GM23338 (cell line): ENCODE results near the gene RMND5A. TPM values are rescaled to one million over a fixed set of nuclear protein-coding genes. Genes with fewer than 3 reads are reported as not detected.

Experiments
- ATAC-seq: fragments of 200-7000 bp; cut with Tn5 transposase; 3 replicates; pipeline ENCODE4 v1.9.1; 2020
- DNase-seq: peaks from one replicate; pipeline ENCODE4 v3.0.0-alpha.2; 2015; ENCODE audit warnings: low spot score
- H2AFZ ChIP-seq: fragments of 200-600 bp; sonication (generic); 2 replicates; pipeline ENCODE4 v1.8.0; 2016; ENCODE audit warnings: antibody characterized with exemption, mild to moderate bottlenecking, moderate library complexity
- H3F3A ChIP-seq: fragments of 200-600 bp; sonication (generic); replicated peaks from 2 replicates; pipeline ENCODE4 v1.8.0; 2017; ENCODE audit warnings: antibody characterized with exemption, mixed run types, low read depth
- H3K27ac ChIP-seq: fragments of 200-600 bp; sonication (generic); 2 replicates; pipeline ENCODE4 v1.6.1; 2016; ENCODE audit warnings: low read depth
- H3K27me3 ChIP-seq: fragments of 200-600 bp; sonication (generic); 2 replicates; pipeline ENCODE4 v1.8.0; 2016; ENCODE audit warnings: mild to moderate bottlenecking, mixed run types, moderate library complexity; ENCODE audit not compliant: insufficient read depth
- H3K36me3 ChIP-seq: fragments of 200-600 bp; sonication (generic); 2 replicates; pipeline ENCODE4 v1.8.0; 2016; ENCODE audit warnings: mild to moderate bottlenecking; ENCODE audit not compliant: insufficient read depth
- H3K4me1 ChIP-seq: fragments of 200-600 bp; sonication (generic); 2 replicates; pipeline ENCODE4 v1.8.0; 2016; ENCODE audit warnings: mild to moderate bottlenecking, moderate library complexity; ENCODE audit not compliant: insufficient read depth
- H3K4me2 ChIP-seq: fragments of 200-600 bp; sonication (generic); 2 replicates; pipeline ENCODE4 v1.7.1; 2017; ENCODE audit warnings: mixed run types
- H3K4me3 ChIP-seq: fragments of 200-600 bp; sonication (generic); 2 replicates; pipeline ENCODE4 v1.6.1; 2016; ENCODE audit warnings: mixed run types
- H3K79me2 ChIP-seq: fragments of 200-600 bp; sonication (generic); replicated peaks from 2 replicates; pipeline ENCODE4 v1.8.0; 2017; ENCODE audit warnings: mild to moderate bottlenecking; ENCODE audit not compliant: insufficient read depth
- H3K9me2 ChIP-seq: fragments of 200-600 bp; sonication (generic); 2 replicates; pipeline ENCODE4 v1.8.0; 2017; ENCODE audit not compliant: insufficient read depth
- H4K20me1 ChIP-seq: fragments of 200-600 bp; sonication (generic); replicated peaks from 2 replicates; pipeline ENCODE4 v1.8.0; 2017; ENCODE audit warnings: mild to moderate bottlenecking; ENCODE audit not compliant: insufficient read depth
- H3K27ac Mint-ChIP-seq: 2 replicates; pipeline ENCODE4 v1.8.0; 2020; ENCODE audit warnings: inconsistent platforms, mild to moderate bottlenecking, moderate library complexity, mixed read lengths
- H3K27me3 Mint-ChIP-seq: 3 replicates; pipeline ENCODE4 v1.8.0; 2022; ENCODE audit warnings: low read depth, mild to moderate bottlenecking, moderate library complexity, mixed read lengths, inconsistent platforms; ENCODE audit not compliant: insufficient read depth, poor library complexity
- H3K36me3 Mint-ChIP-seq: 3 replicates; pipeline ENCODE4 v1.8.0; 2021; ENCODE audit warnings: low read depth, mild to moderate bottlenecking, inconsistent platforms, moderate library complexity, mixed read lengths
- H3K4me1 Mint-ChIP-seq: 3 replicates; pipeline ENCODE4 v1.8.0; 2020; ENCODE audit warnings: mild to moderate bottlenecking, inconsistent platforms, mixed read lengths
- H3K4me3 Mint-ChIP-seq: 3 replicates; pipeline ENCODE4 v1.8.0; 2021; ENCODE audit warnings: moderate library complexity, mild to moderate bottlenecking, inconsistent platforms, mixed read lengths
- H3K9me3 Mint-ChIP-seq: 3 replicates; pipeline ENCODE4 v1.8.0; 2020; ENCODE audit warnings: moderate library complexity, mild to moderate bottlenecking, inconsistent platforms, mixed read lengths
- CREB1 ChIP-seq: fragments of 250-450 bp; sonication (Bioruptor Pico); IDR thresholded peaks from 2 replicates; pipeline ENCODE4 v1.5.0; 2020; ENCODE audit warnings: low read depth, mild to moderate bottlenecking, moderate library complexity
- CTCF ChIP-seq, 2 experiments: fragments of 200-600 bp in 1 of 2; sonication (generic) in 1 of 2; conservative IDR thresholded peaks; 2 replicates each; pipeline versions ENCODE4 v1.5.1 to v1.6.1; 2016 to 2017; ENCODE audit warnings: antibody characterized with exemption in 2 of 2, low read depth in 2 of 2, mild to moderate bottlenecking in 2 of 2, moderate library complexity in 1 of 2
- EZH2 ChIP-seq: fragments of 200-600 bp; sonication (generic); IDR thresholded peaks from one replicate; pipeline ENCODE4 v1.8.0; 2017; ENCODE audit warnings: antibody characterized with exemption, mild to moderate bottlenecking, low read depth; ENCODE audit not compliant: unreplicated experiment
- NANOG ChIP-seq: IDR thresholded peaks from 2 replicates; pipeline ENCODE4 v1.6.1; 2016; ENCODE audit warnings: antibody characterized with exemption, borderline replicate concordance
- REST ChIP-seq: IDR thresholded peaks from one replicate; pipeline ENCODE4 v1.6.1; 2018; ENCODE audit warnings: antibody characterized with exemption; ENCODE audit not compliant: unreplicated experiment
- STAT1 ChIP-seq: IDR thresholded peaks from one replicate; pipeline ENCODE4 v1.6.1; 2016; ENCODE audit warnings: antibody characterized with exemption; ENCODE audit not compliant: unreplicated experiment
- ZNF331 ChIP-seq: fragments of 250-450 bp; sonication (Bioruptor Pico); IDR thresholded peaks from 2 replicates; pipeline ENCODE4 v1.5.0; 2020; ENCODE audit warnings: low read depth, mild to moderate bottlenecking, moderate library complexity
- polyA plus RNA-seq: library from polyadenylated mRNA; unstranded; fragments of >200 nt; fragmentation: Nextera tagmentation; extraction: Ambion mirVana; gene quantifications from 2 replicates; pipeline ENCODE4 v1.2.1, GENCODE V29; 2016
- total RNA-seq: library from RNA; depleted of rRNA; stranded (reverse); fragments of >200 nt; shearing (Covaris generic); gene quantifications from 2 replicates; pipeline ENCODE4 v1.2.3, GENCODE V29; 2014

The RMND5A gene
- total and polyA plus RNA-seq, 2 experiments from 2014 or later: 24.0 to 87.9 TPM

GRCh38 chr2:86686460-86686859, 33.6 kb upstream of the RMND5A start (continued):
- no peak for TF ChIP-seq REST
- TF ChIP-seq CREB1 (CRISPR knock-in tag): no peak

- H3K4me3 Mint-ChIP-seq: no peak overlapping the region
- TF ChIP-seq REST: no peak
- no peak for TF ChIP-seq CTCF (conservative IDR thresholded peaks at IDR 0.05; ENCODE audit: low read depth in 2 of 2)
- no peak for TF ChIP-seq ZNF331 (CRISPR knock-in tag)
- TF ChIP-seq EZH2: no peak
- TF ChIP-seq STAT1: no peak
- TF ChIP-seq NANOG: no peak
- no peaks in the 10 kb centered on the region for H3K27me3 ChIP-seq
- no peaks in the 10 kb centered on the region for H3K4me1 ChIP-seq
- H3K27me3 Mint-ChIP-seq: no peaks in the 10 kb centered on the region
- H3F3A ChIP-seq: no peaks in the 10 kb centered on the region
- peaks cover 3% of the 10 kb centered on the region; the same call in 1 of the 3 replicates for H3K36me3 Mint-ChIP-seq
- no peak overlapping the region for H3K27ac ChIP-seq
- H3K4me1 Mint-ChIP-seq: no peaks in the 10 kb centered on the region
- H2AFZ ChIP-seq: no peak overlapping the region
- no peaks in the 10 kb centered on the region for H3K36me3 ChIP-seq
- DNase-seq (no peak), ATAC-seq (no peak)
- 0 out of 2 replicates have a peak, but pooled peaks cover 4% of the 10 kb centered on the region for H3K9me2 ChIP-seq
- no peak overlapping the region for H3K4me3 ChIP-seq
- peaks cover 6% of the 10 kb centered on the region; the same call in 2 of the 3 replicates for H3K9me3 Mint-ChIP-seq
- no peaks in the 10 kb centered on the region for H4K20me1 ChIP-seq
- no peak overlapping the region for H3K4me2 ChIP-seq
- H3K79me2 ChIP-seq: no peaks in the 10 kb centered on the region
- no peak overlapping the region for H3K27ac Mint-ChIP-seq
These were observed 33.2 kb upstream of the RMND5A start for GRCh38 chr2:86686905-86687304.
